MM.1S (cell line): ENCODE data around the gene ZCWPW1.

Experiments used
- EZH2phosphoT487 ChIP-seq: fragments of 300-600 bp; sonication (generic); IDR thresholded peaks from 2 replicates; pipeline ENCODE4 v1.6.1; 2018; ENCODE audit warnings: antibody characterized with exemption, low read length
- TF ChIP-seq, protein P1 (sequence below): fragments of 300-600 bp; sonication (generic); IDR thresholded peaks from 2 replicates; pipeline ENCODE4 v1.5.1; 2016; ENCODE audit warnings: antibody characterized with exemption, low read length, mixed read lengths

DNA sequence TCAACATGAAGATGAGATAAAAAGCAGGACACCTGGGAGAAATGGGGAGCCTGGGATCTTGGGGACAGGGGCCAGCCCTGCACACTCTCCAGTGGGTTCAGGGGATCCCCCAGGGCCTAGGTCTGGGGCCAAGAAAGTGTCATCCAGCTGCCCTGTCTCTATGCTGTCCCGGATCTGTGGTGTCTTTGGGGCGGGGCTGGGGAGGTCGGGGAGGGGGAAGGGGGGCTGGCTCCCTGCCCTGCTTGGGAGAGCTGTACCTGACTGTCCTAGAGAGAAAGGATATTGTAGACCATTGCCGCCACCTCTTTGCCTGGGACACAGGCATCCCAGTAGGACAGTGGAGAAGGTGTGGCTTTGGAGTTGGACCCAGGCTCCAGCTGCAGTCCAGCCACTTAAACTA lies 42.5 kb upstream of the ZCWPW1 start:
- TF ChIP-seq, protein P1, sequence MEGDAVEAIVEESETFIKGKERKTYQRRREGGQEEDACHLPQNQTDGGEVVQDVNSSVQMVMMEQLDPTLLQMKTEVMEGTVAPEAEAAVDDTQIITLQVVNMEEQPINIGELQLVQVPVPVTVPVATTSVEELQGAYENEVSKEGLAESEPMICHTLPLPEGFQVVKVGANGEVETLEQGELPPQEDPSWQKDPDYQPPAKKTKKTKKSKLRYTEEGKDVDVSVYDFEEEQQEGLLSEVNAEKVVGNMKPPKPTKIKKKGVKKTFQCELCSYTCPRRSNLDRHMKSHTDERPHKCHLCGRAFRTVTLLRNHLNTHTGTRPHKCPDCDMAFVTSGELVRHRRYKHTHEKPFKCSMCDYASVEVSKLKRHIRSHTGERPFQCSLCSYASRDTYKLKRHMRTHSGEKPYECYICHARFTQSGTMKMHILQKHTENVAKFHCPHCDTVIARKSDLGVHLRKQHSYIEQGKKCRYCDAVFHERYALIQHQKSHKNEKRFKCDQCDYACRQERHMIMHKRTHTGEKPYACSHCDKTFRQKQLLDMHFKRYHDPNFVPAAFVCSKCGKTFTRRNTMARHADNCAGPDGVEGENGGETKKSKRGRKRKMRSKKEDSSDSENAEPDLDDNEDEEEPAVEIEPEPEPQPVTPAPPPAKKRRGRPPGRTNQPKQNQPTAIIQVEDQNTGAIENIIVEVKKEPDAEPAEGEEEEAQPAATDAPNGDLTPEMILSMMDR = no peak
- no peak for TF ChIP-seq EZH2phosphoT487
